Stimulated activated naive CD4-positive, alpha-beta T cell (primary cell): ENCODE data around the gene RASAL1.

Experiments
- DNase-seq, 6 experiments: peaks; one replicate each; lab custom pipeline; 2025; lab: John Stamatoyannopoulos, UW

Gene RASAL1

GRCh38 chr12:113071135-113072112 is 64.1 kb downstream of the RASAL1 start:
- no peak for DNase-seq

- no peak for DNase-seq
These were observed 65.2 kb downstream of the RASAL1 start for GRCh38 chr12:113070117-113070906.

- peak in 1 of 6 experiments; percentile 6 for DNase-seq
These were observed 65.8 kb downstream of the RASAL1 start for GRCh38 chr12:113069751-113070116.

- DNase-seq: no peak
These were observed 66.4 kb downstream of the RASAL1 start for GRCh38 chr12:113069149-113069548.

- DNase-seq: no peak
These were observed 67.3 kb downstream of the RASAL1 start for GRCh38 chr12:113067987-113068935.

GRCh38 chr12:113066813-113067400 is 68.7 kb downstream of the RASAL1 start:
- no peak for DNase-seq

- DNase-seq: no peak
These were observed 70.2 kb downstream of the RASAL1 start for GRCh38 chr12:113065126-113066007.

GRCh38 chr12:113064395-113065125 is 71.0 kb downstream of the RASAL1 start:
- DNase-seq: no peak

- DNase-seq: no peak
These were observed 71.9 kb downstream of the RASAL1 start for GRCh38 chr12:113063396-113064350.

GRCh38 chr12:113062502-113063395 is 72.8 kb downstream of the RASAL1 start:
- no peak for DNase-seq

GRCh38 chr12:113061061-113061694 is 74.4 kb downstream of the RASAL1 start:
- DNase-seq: no peak

- DNase-seq: no peak
These were observed 75.1 kb downstream of the RASAL1 start for GRCh38 chr12:113060336-113060960.

GRCh38 chr12:113059071-113059595 is 76.4 kb downstream of the RASAL1 start:
- no peak for DNase-seq

- no peak for DNase-seq
These were observed 77.0 kb downstream of the RASAL1 start for GRCh38 chr12:113058553-113058952.

GRCh38 chr12:113057565-113058485 is 77.7 kb downstream of the RASAL1 start:
- peak in 1 of 6 experiments; percentile 29 for DNase-seq
